ENCODE data around the gene TRUB1.

Gene TRUB1

GRCh38 chr10:114987995-114988394, 50.0 kb downstream of the TRUB1 start:
- DNase-seq: no peak

DNA sequence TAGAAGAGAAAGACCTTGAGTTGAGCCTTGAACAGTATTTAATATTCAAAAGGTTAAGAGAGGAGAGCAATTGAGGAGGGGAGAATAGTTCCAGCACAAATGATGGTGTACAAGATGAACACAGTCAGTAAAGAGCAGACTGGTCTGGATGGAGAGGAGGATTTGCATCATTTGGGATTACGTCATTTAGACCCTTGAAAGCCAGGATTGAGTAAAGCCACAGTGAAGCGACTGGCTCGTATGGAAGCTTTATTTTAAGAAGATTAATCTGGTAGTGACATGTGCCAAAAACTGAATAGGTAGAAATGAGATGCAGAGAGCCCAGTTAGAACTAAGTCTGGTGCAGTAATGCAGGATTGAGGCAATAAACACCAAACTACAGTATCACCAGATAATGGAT, 52.6 kb downstream of the TRUB1 start:
- no peak for DNase-seq

DNA sequence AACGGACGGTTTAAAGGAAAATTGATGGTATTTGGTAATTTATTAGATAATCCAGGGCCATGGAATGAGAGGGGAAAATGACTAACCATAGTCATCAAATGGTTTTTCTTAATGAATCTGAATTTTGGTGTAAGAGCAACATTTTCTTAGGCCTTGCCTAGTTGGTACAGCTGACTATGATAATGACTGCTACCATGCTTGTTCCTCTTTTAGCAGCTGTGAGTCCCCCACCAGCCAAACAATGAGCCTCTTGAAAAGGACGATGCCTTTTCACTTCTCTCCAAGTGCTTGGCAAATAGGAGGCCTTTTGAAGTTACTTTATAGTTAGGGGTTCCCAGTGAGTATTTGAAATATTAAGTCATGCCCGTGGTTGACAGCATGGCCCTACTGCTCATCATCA, 53.0 kb downstream of the TRUB1 start:
- no peak for DNase-seq

- DNase-seq: no peak
Measured at GRCh38 chr10:114992189-114992775, 54.3 kb downstream of the TRUB1 start.

DNA sequence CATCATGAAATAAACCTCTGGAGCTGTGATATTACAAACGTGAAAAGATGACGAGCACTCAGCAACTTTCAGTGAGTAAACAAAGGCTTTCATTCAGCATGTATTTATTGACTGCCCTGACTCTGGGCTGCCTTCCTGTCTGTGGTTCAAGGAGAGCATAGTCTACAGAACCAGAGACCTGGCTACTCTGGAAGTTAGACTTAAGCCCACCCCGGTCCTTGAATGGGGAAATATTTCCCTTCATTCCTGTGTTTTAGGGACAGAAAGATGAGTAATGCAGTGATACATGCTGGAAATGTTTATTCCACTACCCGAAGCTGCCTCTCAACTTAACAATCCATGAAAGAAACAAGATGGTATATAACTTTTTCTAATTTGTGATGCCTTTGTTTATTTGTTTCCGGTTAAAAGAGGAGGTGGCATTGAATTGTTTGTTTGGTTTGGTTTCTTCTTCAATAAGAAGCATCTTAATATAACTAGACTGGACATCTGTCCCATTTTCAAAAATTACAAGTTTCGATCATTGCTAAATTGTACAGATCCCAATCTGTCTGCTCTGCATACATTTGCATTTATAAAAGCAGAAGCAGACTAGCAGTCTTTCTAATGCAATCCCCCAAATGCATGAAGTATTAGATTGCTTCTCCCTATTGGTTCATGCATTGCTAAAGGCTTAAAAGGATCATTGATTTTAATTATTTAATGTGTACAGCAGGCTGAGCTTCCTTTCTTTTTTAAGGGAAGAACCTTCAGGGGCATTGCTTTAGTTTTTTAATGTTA, 57.7 kb downstream of the TRUB1 start:
- no peak for DNase-seq

GRCh38 chr10:114996542-114996941, 58.5 kb downstream of the TRUB1 start:
- DNase-seq: no peak

- DNase-seq: no peak
Measured at GRCh38 chr10:114998993-114999392, 61.0 kb downstream of the TRUB1 start.

GRCh38 chr10:115001506-115002381, 63.7 kb downstream of the TRUB1 start:
- peak; percentile 36 for DNase-seq

GRCh38 chr10:115003396-115003795, 65.4 kb downstream of the TRUB1 start:
- DNase-seq: no peak

DNA sequence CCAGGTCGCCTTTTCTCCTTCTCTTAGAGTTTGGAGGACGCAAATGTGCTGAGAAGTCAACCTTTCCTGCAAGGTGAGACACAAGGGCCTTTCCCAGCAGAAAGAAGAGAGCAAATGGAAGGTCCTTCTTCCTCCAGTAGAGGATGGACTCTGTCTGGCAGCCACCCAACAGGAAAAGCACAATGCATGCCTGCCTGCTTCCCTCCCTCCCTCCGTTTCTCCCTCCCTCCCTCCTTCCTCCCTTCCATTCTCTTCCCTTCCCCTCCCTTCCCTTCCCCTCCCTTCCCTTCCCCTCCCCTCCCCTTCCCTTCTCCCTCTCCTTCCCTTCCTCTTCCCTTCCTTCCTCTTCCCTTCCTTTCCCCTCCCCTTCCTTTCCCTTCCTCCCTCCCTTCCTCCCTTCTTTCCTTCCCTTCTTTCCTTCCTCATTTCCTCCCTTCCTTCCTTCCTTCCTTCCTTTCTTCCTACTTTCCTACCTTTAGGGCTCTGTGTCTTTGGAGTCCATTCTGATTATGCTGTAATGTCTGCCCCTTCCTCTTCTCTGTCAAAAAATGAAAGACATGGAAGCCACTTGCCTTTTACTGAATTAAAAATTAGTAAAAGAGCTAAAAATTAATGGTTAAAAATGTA, 66.4 kb downstream of the TRUB1 start:
- no peak for DNase-seq

GRCh38 chr10:115005771-115006170, 67.8 kb downstream of the TRUB1 start:
- no peak for DNase-seq

DNA sequence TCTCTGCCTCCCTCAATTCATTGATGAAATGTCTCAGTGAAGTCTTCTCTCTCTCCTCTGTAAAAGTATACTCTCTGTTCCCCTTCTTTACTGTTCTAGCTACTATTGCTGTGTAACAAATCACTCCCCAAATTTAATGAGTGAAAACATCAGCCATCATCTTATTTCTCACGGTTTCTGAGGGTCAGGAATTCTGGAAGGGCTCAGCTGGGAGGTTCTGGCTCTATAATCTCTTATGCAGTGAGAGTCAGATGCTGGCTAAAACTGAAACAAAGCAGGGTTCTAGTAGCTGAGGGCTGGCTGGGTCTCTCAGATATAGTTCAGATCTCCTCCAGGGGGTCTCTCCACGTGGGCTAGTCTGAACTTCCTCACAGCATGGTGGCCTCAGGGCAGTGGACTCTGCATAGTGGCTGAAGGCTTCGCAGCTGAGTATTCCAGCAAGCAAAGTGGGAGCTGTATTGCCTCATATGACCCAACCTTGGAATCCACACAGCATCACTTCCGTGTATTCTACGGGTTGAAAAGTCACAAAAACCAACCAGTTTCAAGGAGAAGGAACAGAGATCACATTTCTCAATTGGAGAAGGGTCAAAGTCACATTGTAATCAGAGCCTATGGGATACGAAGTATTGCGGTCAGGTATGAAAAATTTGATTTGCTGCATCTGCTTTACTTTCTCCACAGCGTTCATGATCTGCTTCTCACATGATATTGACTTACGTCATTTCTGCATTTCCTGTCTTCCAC, 80.4 kb downstream of the TRUB1 start:
- DNase-seq: no peak

GRCh38 chr10:115020449-115020848, 82.5 kb downstream of the TRUB1 start:
- DNase-seq: no peak

DNA sequence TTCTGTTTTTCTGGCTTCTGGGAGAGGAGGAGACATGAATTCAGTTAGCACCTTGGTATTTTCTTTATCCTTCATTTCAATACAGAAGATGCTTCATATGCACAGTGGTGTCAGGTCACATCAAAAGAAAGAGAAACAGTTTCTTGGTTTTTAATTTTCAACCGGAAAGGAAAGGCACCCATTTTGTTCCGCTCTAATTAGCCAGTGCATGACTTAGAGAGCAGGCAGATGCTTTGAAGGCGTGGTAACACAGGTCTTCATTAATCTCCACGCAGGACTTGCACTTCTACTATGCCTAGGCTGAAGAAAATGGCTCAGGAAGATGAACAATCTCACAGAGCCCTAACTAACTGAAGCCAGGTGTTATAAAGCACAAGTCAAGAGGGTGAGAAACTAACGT, 84.7 kb downstream of the TRUB1 start:
- DNase-seq: no peak

DNA sequence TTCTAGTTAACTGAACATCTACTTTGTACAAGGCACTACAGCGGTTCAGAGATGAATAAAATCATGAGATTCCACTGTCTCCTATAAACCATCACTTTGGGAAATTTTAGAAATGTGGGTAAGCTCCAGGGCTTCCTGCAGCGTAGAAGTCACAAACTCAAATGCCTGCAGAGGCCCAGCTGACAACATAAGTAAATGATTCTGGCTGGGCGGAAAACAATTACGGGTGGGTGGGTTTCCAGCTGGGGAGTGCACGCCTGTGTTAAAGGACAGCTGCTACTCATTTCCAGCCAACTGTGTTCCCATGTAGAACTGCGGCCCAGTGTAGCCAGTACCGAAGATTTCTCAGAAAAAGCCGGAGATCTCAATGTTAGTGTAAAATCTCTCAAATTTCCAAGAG, 85.7 kb downstream of the TRUB1 start:
- DNase-seq: no peak

GRCh38 chr10:115024371-115024770, 86.4 kb downstream of the TRUB1 start:
- DNase-seq: no peak

- DNase-seq: peak; percentile 64
Measured at GRCh38 chr10:115026056-115026745, 88.2 kb downstream of the TRUB1 start.

GRCh38 chr10:115026746-115027140, 88.7 kb downstream of the TRUB1 start:
- DNase-seq: peak; percentile 46

All from NCI-H2227 treated with DMSO at 0.1 percent for 48 hours (cell line).